Measurements from ENCODE around the gene NANOS2.
A peak's percentile ranks its signal among the peaks of the same experiment; 100 is the strongest.

NANOS2 gene

GRCh38 chr19:45913874-45914830 lies at the start of gene NANOS2:
Gene NANOS2 (minus strand): TSS chr19:45914778. CDS start chr19:45914693, 85 bp downstream.
- no peak for DNase-seq

- no peak for DNase-seq
Observed at GRCh38 chr19:45962021-45962420, 47.4 kb upstream of the NANOS2 start.

GRCh38 chr19:45960595-45961235 lies 46.1 kb upstream of the NANOS2 start:
- DNase-seq: no peak

- DNase-seq: no peak
Observed at GRCh38 chr19:45959517-45960025, 45.0 kb upstream of the NANOS2 start.

- DNase-seq: no peak
Observed at GRCh38 chr19:45958769-45959516, 44.4 kb upstream of the NANOS2 start.

GRCh38 chr19:45958320-45958719 lies 43.7 kb upstream of the NANOS2 start:
- no peak for DNase-seq

GRCh38 chr19:45955905-45956608 lies 41.5 kb upstream of the NANOS2 start:
- DNase-seq: no peak

- DNase-seq: no peak
Observed at GRCh38 chr19:45954156-45954555, 39.6 kb upstream of the NANOS2 start.

- no peak for DNase-seq
Observed at GRCh38 chr19:45953676-45954075, 39.1 kb upstream of the NANOS2 start.

GRCh38 chr19:45952686-45953505 lies 38.3 kb upstream of the NANOS2 start:
- peak; percentile 51 to 61 for DNase-seq

GRCh38 chr19:45952341-45952685 lies 37.7 kb upstream of the NANOS2 start:
- no peak for DNase-seq

GRCh38 chr19:45947926-45948325 lies 33.3 kb upstream of the NANOS2 start:
- no peak for DNase-seq

- DNase-seq: no peak
Observed at GRCh38 chr19:45940515-45940805, 25.9 kb upstream of the NANOS2 start.

GRCh38 chr19:45939792-45940514 lies 25.4 kb upstream of the NANOS2 start:
- DNase-seq: no peak

- no peak for DNase-seq
Observed at GRCh38 chr19:45938733-45939319, 24.2 kb upstream of the NANOS2 start.

GRCh38 chr19:45935267-45935666 lies 20.7 kb upstream of the NANOS2 start:
- DNase-seq: no peak

GRCh38 chr19:45934551-45935230 lies 20.1 kb upstream of the NANOS2 start:
- no peak for DNase-seq

GRCh38 chr19:45933759-45934158 lies 19.2 kb upstream of the NANOS2 start:
- DNase-seq: no peak

GRCh38 chr19:45931055-45931454 lies 16.5 kb upstream of the NANOS2 start:
- DNase-seq: no peak

GRCh38 chr19:45929247-45929646 lies 14.7 kb upstream of the NANOS2 start:
- DNase-seq: no peak
